Brain pericyte (primary cell): ENCODE measurements around the gene MRPL49.
"Not testable (repeated sequence)": the region's sequence is repeated elsewhere in the genome, so short reads cannot be mapped to it uniquely, and the experiment has no call there.

ENCODE experiments used
- DNase-seq: peaks from one replicate; pipeline ENCODE4 v3.0.0-alpha.2; 2012; ENCODE audit warnings: low read depth, low spot score

Gene MRPL49

GRCh38 chr11:65117206-65118096 lies 4.7 kb upstream of the MRPL49 start, which contains the start of gene ZNHIT2:
Gene ZNHIT2, minus strand, starts transcription at chr11:65117701. Its CDS starts 48 bp downstream, at chr11:65117653.
- peak; percentile 97 for DNase-seq

GRCh38 chr11:65118097-65118837 lies 3.9 kb upstream of the MRPL49 start:
- DNase-seq, result no peak

DNA sequence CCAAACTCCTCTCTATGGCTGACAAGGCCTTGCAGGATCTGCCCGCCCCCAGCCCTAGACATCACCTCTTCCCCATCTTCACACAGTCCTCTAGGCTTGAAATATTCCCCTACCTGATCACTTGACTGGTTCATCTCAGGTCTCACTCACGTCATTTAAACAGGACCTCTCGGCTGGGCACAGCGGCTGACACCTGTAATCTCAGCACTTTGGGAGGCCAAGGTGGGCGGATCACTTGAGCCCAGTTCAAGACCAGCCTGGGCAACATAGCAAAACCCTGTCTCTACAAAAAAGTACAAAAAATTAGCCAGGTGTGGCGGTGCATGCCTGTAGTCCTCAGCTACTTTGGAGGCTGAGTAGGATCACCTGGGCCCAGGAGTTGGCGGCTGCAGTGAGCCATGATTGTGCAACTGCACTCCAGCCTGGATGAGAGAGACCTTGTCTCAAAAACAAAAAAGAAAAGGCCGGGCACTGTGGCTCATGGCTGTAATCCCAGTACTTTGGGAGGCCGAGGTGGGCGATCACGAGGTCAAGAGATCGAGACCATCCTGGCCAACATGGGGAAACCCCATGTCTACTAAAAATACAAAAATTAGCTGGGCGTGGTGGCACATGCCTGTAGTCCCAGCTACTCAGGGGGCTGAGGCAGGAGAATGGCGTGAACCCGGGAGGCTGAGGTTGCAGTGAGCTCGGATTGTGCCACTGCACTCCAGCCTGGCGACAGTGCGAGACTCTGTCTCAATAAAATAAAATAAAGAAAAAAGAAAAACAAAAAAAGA lies 3.0 kb upstream of the MRPL49 start:
- not testable (repeated sequence) for DNase-seq

- no peak for DNase-seq
These were observed 2.5 kb upstream of the MRPL49 start for GRCh38 chr11:65119670-65119995.

DNA sequence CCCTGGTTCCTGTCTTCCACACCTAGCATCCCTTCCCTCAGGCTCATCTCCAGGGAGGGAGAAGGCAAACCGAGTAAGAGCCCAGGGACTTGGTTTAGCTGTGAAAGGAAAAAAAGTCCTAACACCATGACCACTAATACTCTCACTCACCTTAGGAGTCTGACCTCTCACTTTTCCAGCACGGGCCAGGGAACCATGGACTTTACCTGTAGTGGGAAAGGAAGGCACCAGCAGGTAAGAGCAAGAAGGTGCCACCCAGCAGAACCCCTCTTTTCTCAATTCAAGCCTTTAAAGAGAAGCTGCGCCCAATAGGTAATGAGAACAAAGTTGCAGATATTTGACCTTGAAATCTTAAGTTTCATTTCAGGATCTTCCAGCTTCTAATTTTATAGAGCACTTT lies 1.3 kb upstream of the MRPL49 start:
- no peak for DNase-seq

GRCh38 chr11:65121447-65121864 lies 665 bp upstream of the MRPL49 start:
- DNase-seq, result no peak

GRCh38 chr11:65124480-65125196 lies 2.5 kb downstream of the MRPL49 start:
- DNase-seq, result no peak

DNA sequence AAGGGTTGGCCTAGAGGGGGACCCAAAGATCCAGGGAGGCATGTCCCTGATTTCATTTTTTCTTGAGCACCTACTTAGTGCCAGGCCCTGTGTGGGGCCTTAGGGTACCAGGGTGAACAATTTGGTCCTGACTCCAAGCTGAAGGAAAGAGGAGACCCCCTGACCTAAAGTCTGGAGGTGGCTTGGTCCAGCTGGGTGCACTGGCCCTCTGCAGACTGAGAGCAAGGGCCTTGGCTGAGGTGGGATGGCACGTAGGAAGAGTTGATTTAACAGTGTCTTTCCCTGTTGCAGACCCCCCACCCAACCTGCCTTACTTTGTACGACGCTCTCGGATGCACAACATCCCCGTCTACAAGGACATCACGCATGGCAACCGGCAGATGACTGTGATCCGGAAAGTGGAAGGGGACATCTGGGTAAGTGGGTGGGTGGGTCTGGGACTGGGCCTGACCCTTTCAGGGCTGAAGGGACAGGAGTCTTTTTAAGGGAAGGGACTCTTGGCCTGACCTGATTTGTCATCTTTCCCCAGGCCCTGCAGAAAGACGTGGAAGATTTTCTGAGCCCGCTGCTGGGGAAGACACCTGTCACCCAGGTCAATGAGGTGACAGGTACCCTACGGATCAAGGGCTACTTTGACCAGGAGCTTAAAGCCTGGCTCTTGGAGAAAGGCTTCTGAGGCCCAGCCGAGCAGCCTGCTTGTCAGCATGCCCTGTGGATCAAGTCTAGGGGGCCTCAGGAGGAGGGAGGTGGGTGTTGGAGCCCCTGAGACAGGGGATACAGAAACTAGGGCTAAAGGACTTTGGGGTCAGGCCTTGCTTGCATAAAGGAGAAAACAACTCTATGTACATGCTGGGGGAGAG lies 3.3 kb downstream of the MRPL49 start:
- no peak for DNase-seq

GRCh38 chr11:65126624-65127274 lies 4.6 kb downstream of the MRPL49 start:
- no peak for DNase-seq

DNA sequence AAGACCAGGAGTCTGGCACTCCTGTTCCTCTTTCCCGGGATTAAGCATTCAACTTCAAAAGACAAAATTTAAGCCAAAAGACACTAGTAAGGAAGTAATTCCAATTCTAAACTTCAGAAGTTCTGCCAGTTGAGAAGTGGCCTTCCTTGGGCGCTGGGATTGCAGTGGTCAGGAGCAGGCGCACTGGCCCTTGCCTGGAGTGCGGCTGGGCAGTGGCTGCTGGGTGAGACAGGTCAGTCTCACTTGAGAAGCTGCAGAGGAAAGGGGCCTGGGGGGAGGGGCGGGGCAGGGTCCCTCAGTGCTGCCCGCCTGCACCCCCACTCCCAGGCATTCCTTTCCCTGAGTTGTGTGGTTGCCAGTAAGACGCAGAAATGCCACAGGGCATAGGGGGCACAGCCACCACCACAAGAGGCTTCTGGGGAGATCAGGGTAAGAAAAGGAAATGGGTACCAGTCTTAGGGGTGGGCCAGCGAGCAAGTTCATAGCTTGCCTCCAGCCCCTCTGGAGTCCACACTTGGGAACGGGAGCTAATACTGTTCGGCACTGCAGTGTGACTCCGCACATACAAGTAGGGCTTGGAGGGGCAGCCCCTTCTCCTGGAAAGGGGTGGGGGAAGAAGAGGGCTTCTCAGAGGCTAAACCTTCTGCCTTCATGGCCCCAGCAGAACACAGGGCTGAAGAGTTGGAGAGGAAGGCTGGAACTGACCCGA lies 5.5 kb downstream of the MRPL49 start:
- no peak for DNase-seq

DNA sequence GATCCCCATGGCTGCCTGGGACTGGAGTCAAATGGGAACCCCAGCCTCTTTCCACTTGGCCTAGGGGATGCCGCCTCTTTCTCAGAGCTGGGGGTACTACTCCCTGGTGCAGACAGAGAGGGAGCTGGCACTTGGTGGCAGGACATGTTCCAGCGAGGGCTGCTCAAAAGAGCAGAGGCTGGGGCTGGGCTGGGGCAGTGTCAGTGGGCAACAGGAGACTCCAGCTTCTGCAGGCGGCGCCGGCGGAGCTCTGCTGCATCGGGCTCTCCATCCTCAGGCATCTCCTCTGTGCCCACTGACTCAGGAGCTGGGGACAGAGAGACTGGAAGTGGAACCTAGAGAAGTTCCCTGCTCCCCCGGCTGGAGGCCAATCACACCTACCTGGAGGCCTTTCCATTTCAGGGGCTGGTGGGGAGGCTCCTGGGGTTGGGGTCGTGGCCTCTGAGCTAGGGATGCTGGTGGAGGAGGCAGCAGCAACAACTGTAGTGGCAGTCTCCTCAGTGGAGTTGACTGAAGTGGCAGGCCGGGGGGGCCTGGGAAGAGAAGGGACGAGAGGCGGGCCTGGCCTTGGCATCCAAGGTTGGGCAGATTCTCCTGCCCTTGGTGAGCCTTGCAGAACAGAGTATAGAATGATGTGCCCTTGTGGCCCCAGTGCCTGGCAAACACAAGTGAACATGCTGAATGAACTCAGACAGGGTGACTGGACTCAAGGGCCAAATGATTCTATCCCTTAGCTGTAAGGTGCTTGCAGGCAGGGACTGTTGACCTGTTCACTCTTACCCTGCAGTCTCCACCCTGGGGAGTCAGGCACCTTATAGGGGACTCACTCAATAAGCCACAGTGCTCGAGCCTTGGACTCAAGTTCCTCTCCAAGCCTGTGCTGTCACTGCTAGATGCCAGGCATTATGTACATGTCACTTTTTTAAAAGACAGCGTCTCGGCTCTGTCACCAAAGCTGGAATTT lies 6.3 kb downstream of the MRPL49 start:
- DNase-seq, result no peak

DNA sequence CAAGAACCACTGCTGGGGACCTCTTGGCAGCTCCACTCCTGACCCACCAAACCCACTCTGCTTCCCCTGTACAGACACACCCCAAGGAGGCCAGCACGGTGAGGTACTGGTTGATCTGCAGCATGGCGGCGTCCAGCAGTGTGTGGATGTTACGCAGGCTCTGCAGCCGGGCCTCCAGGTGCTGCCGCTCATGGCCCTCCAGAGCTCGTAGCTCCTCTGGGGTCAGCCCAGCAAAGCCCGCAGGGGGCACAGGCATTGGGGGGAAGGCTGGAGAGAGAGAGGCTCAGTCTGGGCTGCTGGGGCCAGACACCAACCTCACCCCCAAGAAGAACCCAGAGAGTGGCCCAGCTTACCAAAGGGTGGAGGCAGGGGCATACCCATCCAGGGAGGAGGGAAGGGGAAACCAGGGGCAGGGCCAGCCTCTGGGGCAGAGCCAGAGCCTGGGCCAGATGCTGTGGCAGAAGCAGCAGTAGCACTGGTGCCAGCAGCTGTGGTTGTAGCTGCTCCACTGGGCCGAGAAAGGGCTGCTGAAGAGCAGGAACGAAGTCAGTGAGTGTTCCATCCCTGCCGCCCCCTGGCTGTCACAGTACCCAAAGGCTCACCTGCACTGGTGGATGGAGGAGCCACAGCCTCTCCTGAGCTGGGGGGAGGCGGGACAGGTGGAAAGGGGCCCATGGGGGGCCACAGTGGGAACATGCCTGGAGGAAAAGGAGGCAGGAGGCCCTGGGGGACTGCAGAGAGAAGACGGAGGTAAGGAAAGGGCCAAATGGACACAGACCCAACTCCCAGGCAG lies 7.7 kb downstream of the MRPL49 start:
- no peak for DNase-seq

DNA sequence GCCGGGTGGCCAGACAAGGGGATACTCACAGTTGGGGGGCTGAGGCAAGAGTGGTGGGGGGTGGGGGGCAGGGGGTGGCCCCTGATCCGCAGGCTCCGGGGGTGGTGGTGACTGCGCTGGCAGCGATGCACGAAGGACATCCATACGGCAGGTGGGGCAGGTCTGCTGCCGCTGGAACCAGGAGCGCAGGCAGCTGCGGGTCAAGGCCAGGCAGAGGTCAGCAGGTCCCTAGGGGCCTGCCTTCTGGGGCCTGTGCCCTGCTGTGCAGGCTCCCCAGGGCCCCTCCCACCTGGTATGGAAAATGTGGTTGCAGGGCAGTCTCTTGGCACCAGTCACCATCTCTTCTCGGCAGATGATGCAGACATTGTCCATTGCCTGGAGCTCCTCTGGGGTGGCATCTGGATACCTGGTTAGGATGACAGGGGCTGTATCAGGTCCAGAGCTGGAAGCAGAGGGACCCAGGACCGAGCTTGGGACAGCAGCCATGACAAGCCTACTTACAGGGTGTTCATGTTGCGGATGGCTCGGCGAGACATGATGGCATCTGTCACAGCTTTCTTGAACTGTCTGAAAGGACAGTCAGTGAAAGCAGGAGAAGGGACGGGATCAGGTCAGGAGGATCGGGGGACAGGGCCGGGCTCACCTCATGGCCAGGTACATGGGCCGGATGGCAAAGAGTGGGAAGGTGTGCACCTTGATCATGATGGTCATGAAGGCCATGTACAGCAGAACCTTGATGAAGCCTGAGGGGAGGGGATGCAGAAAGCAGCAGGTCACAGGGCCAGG lies 8.7 kb downstream of the MRPL49 start:
- no peak for DNase-seq

DNA sequence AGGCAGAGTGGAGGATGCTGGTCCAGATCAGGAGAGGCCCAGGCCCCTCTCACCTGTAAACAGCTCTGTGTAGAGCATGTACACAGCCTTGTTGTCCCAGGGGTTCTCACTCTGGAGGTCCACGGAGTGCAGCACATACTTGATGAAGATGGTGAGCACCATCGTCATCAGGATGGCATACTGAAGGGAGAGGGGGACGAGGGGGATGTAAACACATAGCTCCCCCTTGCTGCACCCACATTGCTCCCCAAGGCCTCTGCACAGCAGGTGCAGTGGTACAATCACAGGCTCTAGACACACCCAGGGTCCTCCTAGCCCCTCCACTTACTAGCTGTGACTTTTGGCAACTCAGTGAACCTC lies 9.3 kb downstream of the MRPL49 start:
- no peak for DNase-seq

GRCh38 chr11:65131895-65132237 lies 9.7 kb downstream of the MRPL49 start:
- DNase-seq, result no peak

DNA sequence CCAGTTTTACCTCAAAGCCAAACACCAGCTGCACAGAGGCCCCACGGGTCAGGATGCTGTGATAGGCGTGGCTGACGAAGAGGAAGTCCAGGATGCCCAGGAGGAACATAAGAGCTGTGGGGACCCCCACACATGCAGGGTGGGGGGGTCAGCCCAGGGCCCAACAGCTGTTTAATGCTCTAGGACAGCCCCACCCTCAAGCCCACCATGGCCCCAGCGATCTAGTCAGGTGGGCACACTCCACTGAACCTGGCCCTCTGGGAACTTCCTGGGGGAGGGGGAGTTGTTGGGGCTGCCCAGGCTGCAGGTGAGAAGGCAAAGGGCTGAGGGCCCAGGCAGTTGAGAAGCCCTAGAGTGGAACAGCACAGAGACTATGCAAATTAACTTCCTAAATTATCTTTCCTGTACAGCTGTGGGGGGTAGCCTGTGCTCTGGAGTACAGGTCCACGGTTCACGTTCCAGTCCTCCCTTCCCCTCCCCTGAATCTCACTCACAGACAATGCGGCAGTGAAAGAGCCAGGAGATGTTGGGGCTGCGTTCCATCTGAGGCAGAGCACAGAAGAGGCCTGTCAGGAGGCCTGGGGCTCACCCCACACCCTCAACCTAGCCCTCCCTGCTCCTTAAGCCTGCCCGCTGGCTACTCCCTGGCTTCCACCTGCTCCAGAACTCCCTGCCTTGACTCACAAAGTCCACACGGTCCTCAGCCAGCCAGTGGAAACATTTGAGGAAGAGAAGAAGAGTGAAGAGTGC lies 10.3 kb downstream of the MRPL49 start:
- no peak for DNase-seq
